GM21528 (cell line): ENCODE data around the gene EIF4EBP2.

ENCODE experiments used
- ATAC-seq: cut with Tn5 transposase; IDR thresholded peaks from one replicate; pipeline ENCODE4 v1.9.1; 2021; ENCODE audit warnings: mild to moderate bottlenecking, moderate library complexity; ENCODE audit not compliant: unreplicated experiment, low FRiP score

The EIF4EBP2 gene

DNA sequence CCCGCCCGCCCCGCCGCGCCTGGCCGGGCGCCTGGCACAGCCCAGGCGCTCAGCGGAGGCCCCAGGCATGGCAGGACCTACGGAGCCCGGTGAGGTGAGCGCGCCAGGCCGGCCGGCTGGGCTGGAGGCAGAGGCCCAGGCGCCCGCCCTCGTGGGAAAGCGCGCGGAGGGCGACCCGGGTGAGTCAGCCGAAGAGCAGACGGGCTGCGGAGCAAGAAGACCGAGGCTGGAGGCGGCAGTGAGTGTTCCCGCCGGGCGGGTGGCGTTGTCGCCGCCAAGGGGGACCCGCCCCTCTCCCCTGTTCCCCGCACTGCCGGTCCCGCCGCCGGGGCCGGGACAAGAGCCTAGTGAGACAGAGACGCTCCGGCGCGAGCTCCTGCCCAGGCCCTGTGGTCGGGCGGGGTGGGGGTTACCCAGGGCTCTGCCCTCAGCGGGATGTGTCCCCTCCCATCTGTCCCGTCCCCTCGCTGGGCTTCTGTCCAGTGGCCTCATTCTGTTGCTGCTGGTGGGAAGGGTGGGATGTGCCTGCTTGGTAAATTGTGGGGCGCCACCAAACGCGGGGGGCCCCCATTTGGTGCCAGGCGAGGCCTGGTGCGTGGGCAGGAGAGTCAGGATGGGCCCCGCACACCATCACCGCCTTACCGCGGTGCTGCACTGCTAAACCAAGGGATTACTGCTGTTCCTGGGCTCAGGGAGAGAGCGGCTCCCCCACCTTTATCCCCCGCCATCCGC lies 54.5 kb downstream of the EIF4EBP2 start:
- no peak for ATAC-seq

DNA sequence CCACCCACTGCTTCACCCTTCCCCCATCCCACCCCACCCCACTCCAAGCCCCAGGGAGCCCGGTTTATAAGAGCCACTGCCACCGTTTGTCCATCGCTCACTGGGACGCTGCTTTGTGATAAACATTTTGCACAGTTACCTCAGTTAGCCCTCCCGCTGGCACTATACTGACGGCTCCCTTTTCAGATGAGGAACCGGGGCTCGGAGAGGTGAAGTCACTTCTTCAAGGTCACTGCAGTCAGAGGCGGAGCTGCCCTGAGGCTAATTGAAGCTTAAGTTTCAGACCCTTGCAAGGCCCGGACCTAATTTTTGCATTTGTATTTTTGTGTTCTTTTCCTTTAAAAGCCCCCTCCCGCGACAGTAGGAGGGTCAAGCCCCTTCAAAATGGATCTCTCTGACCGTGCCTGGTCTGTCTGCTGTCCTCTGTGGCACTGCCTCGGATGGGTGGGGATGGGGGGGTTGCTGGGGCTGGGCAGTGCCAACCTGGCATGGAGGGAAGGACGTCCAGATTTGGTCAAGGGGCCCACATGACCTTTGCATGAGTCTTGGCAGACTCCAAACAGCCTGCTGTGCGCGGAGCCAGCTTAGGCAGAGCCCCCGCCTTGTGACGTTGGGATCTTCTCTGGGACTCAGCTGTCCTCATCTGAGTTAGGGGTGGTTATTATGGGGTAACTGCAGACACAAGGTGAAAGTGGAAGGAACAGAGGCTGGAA lies 55.3 kb downstream of the EIF4EBP2 start:
- ATAC-seq: no peak

DNA sequence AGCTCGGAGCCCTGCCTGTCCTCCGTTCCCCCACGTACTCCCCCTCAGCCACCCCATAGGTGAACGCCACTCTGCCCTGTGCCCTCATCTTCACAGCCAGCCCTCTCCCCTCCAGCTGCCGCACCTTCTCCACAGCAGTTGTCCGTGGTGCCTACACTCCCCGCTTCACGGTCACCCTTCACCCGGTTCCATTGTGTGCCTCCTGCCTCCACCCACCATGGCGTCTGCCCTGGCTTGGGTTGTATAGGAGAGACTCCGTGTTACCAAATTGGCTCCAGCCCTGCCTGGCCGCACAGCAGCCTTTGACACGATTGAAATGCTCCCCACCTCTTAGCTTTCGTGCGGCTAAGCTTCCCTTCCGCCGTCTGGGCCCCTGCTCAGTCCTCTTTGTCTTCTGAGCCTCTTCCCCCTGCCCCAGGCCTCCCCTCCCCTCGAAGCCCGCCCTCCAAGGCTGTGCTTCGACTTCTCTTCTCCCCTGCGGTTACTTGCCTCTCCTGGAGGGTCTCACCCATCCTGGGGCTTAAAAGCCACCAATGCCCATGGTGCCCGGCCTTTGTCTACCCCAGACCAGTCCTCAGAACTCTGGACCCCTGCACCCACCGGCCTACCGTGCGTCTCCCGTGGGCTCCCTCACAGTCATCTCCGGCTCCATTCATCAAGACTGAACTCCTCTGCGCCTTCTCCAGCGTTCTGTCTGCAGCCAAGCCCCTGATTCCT lies 56.0 kb downstream of the EIF4EBP2 start:
- no peak for ATAC-seq

- no peak for ATAC-seq
Measured at GRCh38 chr10:70461397-70462348, 57.7 kb downstream of the EIF4EBP2 start.

GRCh38 chr10:70462349-70462984 lies 58.5 kb downstream of the EIF4EBP2 start:
- ATAC-seq: no peak

DNA sequence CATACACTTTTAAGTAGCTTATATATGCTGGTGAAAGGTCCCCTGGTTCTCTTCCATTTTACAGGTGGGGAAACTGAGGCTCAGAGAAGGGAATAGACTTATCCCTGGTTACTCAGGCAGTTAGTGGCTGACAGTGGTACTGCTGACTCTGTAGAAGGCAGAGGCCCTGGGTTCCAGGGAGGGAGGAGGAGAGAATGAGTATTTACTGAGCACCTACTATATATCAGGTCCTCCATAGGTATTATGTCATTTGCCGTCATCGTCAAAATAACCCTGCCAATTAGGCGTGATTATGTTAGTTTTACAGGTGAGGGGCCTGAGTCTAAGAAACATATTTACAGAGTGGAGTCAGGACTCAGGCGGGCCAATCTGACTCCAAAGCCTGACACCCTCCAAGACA lies 61.3 kb downstream of the EIF4EBP2 start:
- ATAC-seq: no peak

DNA sequence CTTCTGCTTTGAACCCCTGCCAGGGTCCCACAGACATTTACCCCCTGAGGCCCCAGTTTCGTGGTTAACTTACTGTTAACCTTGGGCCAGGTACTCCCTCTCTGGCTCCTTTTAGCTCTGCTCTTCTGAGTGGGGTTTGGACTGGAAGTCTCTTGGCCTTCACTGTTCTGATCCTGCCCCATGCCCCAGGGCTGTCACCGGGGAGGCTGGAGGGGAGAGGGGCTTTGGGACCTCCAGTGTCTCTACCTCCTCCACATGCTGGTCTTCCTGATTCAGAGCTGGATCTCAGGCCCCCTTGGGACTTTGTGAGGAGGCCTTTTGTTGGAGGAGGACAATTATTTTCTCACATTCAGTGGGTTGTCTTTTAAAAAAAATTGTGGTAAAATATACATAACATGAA lies 61.9 kb downstream of the EIF4EBP2 start:
- ATAC-seq: no peak

GRCh38 chr10:70466951-70467350 lies 63.0 kb downstream of the EIF4EBP2 start:
- no peak for ATAC-seq

GRCh38 chr10:70472799-70473454 lies 69.0 kb downstream of the EIF4EBP2 start:
- no peak for ATAC-seq

GRCh38 chr10:70474780-70475179 lies 70.8 kb downstream of the EIF4EBP2 start:
- ATAC-seq: no peak

DNA sequence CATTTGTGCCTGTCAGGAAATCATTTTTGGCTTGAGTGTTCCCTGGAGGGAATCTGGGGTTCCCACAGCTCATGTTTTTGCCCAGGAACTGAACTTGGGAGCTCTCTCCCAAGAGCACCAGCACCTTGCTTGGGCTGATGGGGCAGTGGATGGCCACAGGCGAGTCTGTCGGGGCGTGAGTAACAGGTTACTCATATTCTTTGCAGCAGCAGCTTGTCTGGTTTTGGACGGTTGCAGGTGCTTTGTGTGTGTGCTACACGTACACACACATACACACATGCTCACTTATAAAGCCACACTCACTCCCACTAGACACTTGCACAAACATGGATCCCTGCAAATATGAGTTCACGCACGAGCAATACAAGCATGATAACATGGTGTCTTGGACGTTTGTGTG lies 71.7 kb downstream of the EIF4EBP2 start:
- ATAC-seq: no peak

DNA sequence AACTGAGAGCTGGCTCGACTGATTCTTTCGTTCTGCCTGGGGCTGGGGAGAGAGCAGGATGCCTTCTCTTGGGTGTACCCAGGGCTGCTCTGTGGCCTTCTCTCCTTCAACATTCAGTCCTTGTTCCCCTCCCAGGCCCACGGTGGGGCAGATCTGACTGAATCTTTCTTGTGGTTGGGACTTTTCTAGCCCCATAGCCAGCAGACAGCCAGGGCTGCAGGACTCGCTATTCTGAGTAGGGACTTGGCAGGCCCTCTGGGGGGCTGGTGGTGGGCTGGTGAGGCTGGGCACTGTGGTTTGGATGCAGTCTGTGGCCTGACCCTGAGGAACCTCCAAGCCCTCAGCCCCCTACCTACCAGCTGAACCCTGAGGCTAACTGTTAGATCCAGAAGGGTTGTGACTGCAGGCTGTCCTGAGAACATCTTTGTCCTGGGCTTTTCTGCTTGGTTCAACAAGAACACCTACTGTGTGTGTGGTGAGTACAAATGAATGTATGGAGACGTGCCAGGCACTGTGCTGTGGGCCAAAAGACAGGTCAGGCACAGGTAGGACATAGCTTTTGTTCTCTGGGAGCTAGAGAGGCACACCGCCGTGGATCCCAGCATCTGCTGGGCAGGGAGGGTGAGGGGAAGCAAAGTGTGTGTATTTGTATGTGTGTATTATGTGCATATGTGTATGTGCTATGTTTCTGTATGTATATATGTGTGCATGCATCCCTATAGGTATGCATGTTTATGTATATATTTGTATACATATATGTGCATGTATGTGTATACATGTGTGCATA lies 72.5 kb downstream of the EIF4EBP2 start:
- ATAC-seq: no peak

DNA sequence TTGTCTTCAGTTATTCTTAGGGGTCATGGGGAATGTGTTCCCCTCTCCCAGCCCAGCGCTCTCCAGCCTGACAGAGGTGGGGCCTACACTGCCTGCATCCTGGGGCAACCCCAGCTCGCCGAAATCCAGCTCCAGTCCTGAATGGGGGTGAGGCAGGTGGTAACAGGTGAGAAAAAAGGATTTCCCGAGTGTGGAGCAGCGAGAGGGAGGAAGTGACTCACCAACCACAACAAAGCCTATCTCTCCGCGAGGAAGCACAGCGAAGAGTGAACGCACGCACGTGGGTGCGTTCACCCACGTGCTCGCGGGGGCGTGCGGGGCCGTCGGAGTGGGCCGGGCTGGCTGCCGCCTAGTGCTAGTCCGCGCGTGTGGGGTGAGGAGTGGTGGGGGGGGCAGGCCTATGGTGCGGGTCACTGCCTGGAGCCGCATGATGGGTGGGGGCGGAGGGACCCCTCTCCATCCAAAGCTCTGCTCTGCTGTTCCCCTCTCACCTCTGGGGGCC lies 73.8 kb downstream of the EIF4EBP2 start:
- ATAC-seq: no peak
